ENCODE results near the gene EPG5.
A peak's percentile ranks its signal among the peaks of the same experiment; 100 is the strongest.

EPG5 gene

DNA sequence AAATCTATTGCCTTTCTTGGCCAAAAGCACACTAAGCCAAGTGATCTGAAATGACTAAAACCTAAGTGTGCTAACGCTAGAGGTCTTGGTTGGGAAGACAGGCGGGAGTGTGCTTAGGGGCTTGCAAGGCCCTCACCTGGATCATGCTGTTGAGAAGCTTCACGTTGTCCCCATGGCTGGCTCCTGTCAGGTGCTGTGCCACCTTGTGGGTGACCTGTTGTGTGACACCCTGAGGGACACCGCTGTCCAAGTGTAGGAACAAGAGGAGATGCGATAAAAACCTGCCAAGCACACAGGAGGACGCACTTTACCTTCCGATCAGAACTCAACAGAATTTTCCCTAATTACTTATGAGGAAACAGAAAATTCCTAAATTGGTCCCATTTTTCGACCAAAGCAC lies 50.8 kb downstream of the EPG5 start:
- TF ChIP-seq ARNTL (CRISPR knock-in tag; IDR thresholded peaks at IDR 0.05; ENCODE audit: borderline replicate concordance, low read depth) (no peak), ZNF8 (CRISPR knock-in tag; IDR thresholded peaks at IDR 0.05) (no peak)
- TF ChIP-seq, protein P1, sequence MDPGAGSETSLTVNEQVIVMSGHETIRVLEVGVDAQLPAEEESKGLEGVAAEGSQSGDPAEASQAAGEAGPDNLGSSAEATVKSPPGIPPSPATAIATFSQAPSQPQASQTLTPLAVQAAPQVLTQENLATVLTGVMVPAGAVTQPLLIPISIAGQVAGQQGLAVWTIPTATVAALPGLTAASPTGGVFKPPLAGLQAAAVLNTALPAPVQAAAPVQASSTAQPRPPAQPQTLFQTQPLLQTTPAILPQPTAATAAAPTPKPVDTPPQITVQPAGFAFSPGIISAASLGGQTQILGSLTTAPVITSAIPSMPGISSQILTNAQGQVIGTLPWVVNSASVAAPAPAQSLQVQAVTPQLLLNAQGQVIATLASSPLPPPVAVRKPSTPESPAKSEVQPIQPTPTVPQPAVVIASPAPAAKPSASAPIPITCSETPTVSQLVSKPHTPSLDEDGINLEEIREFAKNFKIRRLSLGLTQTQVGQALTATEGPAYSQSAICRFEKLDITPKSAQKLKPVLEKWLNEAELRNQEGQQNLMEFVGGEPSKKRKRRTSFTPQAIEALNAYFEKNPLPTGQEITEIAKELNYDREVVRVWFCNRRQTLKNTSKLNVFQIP (CRISPR knock-in tag; IDR thresholded peaks at IDR 0.05; ENCODE audit: borderline replicate concordance, low read depth): no peak
- no peak for ATAC-seq

DNA sequence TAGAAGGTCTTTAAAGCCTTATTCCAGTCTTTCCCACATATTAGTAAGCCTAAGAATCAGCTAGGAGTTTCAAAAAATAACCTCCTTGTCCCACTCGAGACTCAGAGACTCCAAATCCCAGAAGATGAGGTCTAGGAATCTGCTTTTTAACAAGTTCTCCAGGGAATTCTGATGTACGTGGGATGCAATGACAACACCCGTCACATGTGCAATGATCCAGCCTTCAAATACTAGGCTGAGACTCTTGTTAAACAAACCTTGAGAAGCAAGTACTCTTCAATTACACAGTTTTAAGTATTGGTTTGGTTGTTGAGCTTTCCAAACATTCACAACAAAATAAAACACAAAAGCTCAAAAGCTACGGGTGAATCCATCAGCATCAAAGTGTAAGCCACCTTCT lies 53.9 kb downstream of the EPG5 start:
- ATAC-seq: no peak
- TF ChIP-seq ZNF70 (CRISPR knock-in tag; IDR thresholded peaks at IDR 0.05) (no peak), CSDC2 (CRISPR knock-in tag; IDR thresholded peaks at IDR 0.05) (no peak), ISL1 (CRISPR knock-in tag; IDR thresholded peaks at IDR 0.05) (no peak), ZNF8 (CRISPR knock-in tag; IDR thresholded peaks at IDR 0.05) (no peak), BACH2 (CRISPR knock-in tag; IDR thresholded peaks at IDR 0.05; ENCODE audit: borderline replicate concordance) (no peak), ZC3H10 (CRISPR knock-in tag; IDR thresholded peaks at IDR 0.05) (no peak), ZNF565 (CRISPR knock-in tag; conservative IDR thresholded peaks at IDR 0.05; ENCODE audit: low read depth) (no peak), OSR1 (CRISPR knock-in tag; IDR thresholded peaks at IDR 0.05) (no peak), ZFP3 (CRISPR knock-in tag; IDR thresholded peaks at IDR 0.05) (no peak), ARNTL (CRISPR knock-in tag; IDR thresholded peaks at IDR 0.05; ENCODE audit: borderline replicate concordance, low read depth) (no peak), TOX (CRISPR knock-in tag; IDR thresholded peaks at IDR 0.05; ENCODE audit: borderline replicate concordance) (no peak)
- TF ChIP-seq, protein P2, sequence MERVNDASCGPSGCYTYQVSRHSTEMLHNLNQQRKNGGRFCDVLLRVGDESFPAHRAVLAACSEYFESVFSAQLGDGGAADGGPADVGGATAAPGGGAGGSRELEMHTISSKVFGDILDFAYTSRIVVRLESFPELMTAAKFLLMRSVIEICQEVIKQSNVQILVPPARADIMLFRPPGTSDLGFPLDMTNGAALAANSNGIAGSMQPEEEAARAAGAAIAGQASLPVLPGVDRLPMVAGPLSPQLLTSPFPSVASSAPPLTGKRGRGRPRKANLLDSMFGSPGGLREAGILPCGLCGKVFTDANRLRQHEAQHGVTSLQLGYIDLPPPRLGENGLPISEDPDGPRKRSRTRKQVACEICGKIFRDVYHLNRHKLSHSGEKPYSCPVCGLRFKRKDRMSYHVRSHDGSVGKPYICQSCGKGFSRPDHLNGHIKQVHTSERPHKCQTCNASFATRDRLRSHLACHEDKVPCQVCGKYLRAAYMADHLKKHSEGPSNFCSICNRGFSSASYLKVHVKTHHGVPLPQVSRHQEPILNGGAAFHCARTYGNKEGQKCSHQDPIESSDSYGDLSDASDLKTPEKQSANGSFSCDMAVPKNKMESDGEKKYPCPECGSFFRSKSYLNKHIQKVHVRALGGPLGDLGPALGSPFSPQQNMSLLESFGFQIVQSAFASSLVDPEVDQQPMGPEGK (CRISPR knock-in tag; IDR thresholded peaks at IDR 0.05; ENCODE audit: borderline replicate concordance): no peak
- TF ChIP-seq, protein P3, sequence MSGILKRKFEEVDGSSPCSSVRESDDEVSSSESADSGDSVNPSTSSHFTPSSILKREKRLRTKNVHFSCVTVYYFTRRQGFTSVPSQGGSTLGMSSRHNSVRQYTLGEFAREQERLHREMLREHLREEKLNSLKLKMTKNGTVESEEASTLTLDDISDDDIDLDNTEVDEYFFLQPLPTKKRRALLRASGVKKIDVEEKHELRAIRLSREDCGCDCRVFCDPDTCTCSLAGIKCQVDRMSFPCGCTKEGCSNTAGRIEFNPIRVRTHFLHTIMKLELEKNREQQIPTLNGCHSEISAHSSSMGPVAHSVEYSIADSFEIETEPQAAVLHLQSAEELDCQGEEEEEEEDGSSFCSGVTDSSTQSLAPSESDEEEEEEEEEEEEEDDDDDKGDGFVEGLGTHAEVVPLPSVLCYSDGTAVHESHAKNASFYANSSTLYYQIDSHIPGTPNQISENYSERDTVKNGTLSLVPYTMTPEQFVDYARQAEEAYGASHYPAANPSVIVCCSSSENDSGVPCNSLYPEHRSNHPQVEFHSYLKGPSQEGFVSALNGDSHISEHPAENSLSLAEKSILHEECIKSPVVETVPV (CRISPR knock-in tag; IDR thresholded peaks at IDR 0.05): no peak
- TF ChIP-seq, protein P4, sequence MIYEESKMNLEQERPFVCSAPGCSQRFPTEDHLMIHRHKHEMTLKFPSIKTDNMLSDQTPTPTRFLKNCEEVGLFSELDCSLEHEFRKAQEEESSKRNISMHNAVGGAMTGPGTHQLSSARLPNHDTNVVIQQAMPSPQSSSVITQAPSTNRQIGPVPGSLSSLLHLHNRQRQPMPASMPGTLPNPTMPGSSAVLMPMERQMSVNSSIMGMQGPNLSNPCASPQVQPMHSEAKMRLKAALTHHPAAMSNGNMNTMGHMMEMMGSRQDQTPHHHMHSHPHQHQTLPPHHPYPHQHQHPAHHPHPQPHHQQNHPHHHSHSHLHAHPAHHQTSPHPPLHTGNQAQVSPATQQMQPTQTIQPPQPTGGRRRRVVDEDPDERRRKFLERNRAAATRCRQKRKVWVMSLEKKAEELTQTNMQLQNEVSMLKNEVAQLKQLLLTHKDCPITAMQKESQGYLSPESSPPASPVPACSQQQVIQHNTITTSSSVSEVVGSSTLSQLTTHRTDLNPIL (CRISPR knock-in tag; IDR thresholded peaks at IDR 0.05; ENCODE audit: low read depth): no peak

DNA sequence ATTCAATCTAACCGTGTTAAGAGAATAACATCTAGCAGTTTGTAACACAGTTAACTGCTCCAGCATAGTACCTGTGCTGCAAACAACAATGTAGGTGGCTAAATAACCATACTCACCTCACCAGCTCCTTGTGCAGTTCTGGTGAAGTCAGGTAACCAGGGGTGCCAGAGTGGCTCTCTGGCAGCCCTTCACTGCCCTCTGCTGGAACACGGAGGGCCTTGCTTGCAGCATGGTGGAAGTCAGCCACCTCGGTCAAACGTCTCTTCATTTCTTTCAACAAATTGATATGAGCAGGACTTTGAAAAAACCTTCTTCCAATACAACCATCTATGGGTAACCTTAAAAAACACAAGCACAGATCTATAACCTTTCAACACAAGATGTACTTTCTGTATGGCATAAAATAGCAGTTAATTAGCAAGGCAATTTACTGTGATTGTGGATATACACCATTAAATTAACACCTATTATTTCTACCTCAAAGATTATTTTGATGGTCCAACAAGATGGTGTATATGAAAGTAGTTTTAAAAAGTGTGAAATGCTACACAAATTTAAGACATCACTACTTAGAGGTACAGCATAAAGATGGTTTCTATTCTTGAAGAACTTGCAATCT lies 56.6 kb downstream of the EPG5 start:
- ATAC-seq: peak; percentile 86

DNA sequence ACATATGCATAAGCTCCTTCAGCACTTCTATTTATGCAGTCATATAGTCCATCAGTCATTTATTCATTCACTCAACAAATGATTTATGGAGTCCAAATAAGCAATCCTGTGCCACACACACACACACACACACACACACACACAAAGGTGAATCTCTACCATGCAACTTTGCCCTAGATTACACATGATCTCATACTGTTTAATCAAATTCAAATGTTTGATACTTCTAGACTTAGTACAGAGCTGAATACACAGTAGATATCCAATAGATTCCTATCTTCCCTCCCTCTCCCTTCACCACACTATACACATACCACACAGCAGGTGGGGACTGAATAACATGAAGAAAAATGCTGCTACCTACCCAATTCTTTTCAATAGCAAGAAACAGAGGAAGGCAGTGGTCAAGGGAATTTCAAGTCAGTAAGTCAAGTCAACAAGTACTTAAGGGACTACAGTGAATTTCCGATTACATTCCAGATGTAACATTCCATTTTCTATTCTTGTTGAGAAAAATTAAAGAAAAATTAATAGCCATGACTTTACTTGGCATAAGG lies 65.4 kb downstream of the EPG5 start:
- TF ChIP-seq CSDC2 (CRISPR knock-in tag; IDR thresholded peaks at IDR 0.05) (no peak), ARNTL (CRISPR knock-in tag; IDR thresholded peaks at IDR 0.05; ENCODE audit: borderline replicate concordance, low read depth) (no peak), ISL1 (CRISPR knock-in tag; IDR thresholded peaks at IDR 0.05) (no peak)
- ATAC-seq: no peak

More for the DNA sequence above, 56.6 kb downstream of the EPG5 start:
- no peak for TF ChIP-seq BACH2 (CRISPR knock-in tag; IDR thresholded peaks at IDR 0.05; ENCODE audit: borderline replicate concordance)
- TF ChIP-seq, protein P4 (CRISPR knock-in tag; IDR thresholded peaks at IDR 0.05; ENCODE audit: low read depth): no peak
- no peak for TF ChIP-seq ARNTL (CRISPR knock-in tag; IDR thresholded peaks at IDR 0.05; ENCODE audit: borderline replicate concordance, low read depth)
- no peak for TF ChIP-seq SNAI2 (CRISPR knock-in tag; IDR thresholded peaks at IDR 0.05)
- TF ChIP-seq ZFP3 (CRISPR knock-in tag; IDR thresholded peaks at IDR 0.05): no peak

DNA sequence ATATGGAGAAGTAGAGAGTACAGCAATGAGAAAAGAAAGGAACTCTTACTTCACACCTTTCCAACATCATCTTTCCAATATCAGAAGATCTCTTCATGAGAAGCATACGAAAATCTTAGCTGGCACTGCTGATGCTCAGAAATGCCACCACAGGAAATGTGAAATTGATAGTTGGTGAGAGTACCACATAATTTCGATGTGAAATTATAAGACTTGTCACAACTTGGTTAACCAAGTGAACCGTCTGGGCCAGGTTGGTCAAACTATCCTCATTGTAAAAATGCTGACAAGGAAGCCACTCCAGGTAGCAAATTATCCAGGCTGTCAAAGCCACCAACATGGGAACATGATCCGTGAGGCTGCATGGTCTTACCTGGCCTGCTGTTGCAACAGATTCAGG lies 66.5 kb downstream of the EPG5 start:
- ATAC-seq: no peak
- TF ChIP-seq ZNF70 (CRISPR knock-in tag; IDR thresholded peaks at IDR 0.05) (no peak), RARB (CRISPR knock-in tag; IDR thresholded peaks at IDR 0.05) (no peak), ARNTL (CRISPR knock-in tag; IDR thresholded peaks at IDR 0.05; ENCODE audit: borderline replicate concordance, low read depth) (no peak), GLIS3 (CRISPR knock-in tag; IDR thresholded peaks at IDR 0.05) (no peak), ZNF8 (CRISPR knock-in tag; IDR thresholded peaks at IDR 0.05) (no peak), TCF4 (CRISPR knock-in tag; IDR thresholded peaks at IDR 0.05; ENCODE audit: borderline replicate concordance) (no peak), OSR1 (CRISPR knock-in tag; IDR thresholded peaks at IDR 0.05) (no peak)
- TF ChIP-seq, protein P5, sequence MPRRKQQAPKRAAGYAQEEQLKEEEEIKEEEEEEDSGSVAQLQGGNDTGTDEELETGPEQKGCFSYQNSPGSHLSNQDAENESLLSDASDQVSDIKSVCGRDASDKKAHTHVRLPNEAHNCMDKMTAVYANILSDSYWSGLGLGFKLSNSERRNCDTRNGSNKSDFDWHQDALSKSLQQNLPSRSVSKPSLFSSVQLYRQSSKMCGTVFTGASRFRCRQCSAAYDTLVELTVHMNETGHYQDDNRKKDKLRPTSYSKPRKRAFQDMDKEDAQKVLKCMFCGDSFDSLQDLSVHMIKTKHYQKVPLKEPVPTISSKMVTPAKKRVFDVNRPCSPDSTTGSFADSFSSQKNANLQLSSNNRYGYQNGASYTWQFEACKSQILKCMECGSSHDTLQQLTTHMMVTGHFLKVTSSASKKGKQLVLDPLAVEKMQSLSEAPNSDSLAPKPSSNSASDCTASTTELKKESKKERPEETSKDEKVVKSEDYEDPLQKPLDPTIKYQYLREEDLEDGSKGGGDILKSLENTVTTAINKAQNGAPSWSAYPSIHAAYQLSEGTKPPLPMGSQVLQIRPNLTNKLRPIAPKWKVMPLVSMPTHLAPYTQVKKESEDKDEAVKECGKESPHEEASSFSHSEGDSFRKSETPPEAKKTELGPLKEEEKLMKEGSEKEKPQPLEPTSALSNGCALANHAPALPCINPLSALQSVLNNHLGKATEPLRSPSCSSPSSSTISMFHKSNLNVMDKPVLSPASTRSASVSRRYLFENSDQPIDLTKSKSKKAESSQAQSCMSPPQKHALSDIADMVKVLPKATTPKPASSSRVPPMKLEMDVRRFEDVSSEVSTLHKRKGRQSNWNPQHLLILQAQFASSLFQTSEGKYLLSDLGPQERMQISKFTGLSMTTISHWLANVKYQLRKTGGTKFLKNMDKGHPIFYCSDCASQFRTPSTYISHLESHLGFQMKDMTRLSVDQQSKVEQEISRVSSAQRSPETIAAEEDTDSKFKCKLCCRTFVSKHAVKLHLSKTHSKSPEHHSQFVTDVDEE (CRISPR knock-in tag; IDR thresholded peaks at IDR 0.05): no peak
- TF ChIP-seq, protein P2 (CRISPR knock-in tag; IDR thresholded peaks at IDR 0.05; ENCODE audit: borderline replicate concordance): no peak

Measured in SK-N-SH treated with all-trans-retinoic acid at 6 μM for 48 hours (cell line).